Fibroblast of lung (primary cell): Measurements from ENCODE around the gene ADAM23.

Experiments
- EZH2 ChIP-seq: IDR thresholded peaks from 2 replicates; pipeline ENCODE4 v1.5.1; 2012; ENCODE audit warnings: low read length, control low read depth, mild to moderate bottlenecking; ENCODE audit errors: missing control alignments
- TF ChIP-seq, protein P1 (sequence below), 2 donors: IDR thresholded peaks in 1 of 2; conservative IDR thresholded peaks in 1 of 2; 1 replicate in 1 of 2; 2 replicates in 1 of 2; pipeline ENCODE4 v1.5.1; 2011 to 2012; ENCODE audit warnings: low read length in 2 of 2, control low read depth in 1 of 2, inconsistent platforms in 1 of 2, low read depth in 1 of 2, mild to moderate bottlenecking in 1 of 2

DNA sequence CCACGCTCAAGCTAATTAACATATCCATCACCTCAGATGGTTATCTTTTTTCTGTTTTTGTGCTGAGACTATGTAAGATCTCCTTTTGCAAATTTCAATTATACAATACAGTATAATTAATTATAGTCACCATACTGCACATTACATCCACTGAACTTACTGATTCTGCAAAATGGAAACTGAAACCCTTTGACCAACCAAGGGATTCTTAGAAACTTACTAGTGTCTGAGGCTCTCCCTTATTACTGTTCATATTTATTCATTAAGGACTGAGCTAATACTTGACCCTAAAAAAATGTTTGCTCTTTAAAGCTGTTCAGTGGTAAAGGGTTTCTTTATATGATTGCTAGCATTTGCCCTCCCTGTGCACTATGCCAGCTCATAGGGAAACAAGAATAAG, 50.7 kb downstream of the ADAM23 start:
- TF ChIP-seq, protein P1, sequence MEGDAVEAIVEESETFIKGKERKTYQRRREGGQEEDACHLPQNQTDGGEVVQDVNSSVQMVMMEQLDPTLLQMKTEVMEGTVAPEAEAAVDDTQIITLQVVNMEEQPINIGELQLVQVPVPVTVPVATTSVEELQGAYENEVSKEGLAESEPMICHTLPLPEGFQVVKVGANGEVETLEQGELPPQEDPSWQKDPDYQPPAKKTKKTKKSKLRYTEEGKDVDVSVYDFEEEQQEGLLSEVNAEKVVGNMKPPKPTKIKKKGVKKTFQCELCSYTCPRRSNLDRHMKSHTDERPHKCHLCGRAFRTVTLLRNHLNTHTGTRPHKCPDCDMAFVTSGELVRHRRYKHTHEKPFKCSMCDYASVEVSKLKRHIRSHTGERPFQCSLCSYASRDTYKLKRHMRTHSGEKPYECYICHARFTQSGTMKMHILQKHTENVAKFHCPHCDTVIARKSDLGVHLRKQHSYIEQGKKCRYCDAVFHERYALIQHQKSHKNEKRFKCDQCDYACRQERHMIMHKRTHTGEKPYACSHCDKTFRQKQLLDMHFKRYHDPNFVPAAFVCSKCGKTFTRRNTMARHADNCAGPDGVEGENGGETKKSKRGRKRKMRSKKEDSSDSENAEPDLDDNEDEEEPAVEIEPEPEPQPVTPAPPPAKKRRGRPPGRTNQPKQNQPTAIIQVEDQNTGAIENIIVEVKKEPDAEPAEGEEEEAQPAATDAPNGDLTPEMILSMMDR (conservative IDR thresholded peaks at IDR 0.05 in 1 of 2, IDR thresholded peaks at IDR 0.05 in 1 of 2; ENCODE audit: low read depth in 1 of 2, low read length in 2 of 2), result no peak
- no peak for TF ChIP-seq EZH2
